Measurements from ENCODE around the gene NCK2. TPM values are rescaled to one million over a fixed set of nuclear protein-coding genes. Genes with fewer than 3 reads are reported as not detected.

NCK2 gene
- total and polyA plus RNA-seq, 9 of the 15 experiments (the other 6 are each of a cell fraction or from before 2014, with no cell fraction given) = 0.90 to 27.9 (median 15.9) TPM

DNA sequence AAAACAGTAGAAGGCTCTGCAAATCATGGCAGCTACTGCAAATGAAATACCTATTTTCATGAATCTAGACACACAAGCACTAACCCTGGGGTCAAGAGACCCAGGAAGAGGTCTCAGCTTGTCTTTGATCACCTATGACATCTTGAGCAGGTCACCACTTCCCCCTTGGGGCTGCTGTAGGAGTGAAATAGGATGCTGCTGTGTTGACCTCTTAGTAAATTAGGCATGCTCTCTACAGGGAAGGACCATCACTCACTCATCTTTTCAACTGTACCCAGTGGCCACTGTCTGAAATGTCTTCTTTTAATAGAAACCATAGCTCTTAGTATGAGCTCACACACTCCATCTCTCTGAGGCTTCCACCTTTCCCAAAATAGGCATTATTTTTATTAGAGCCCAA, 83.8 kb downstream of the NCK2 start (continued):
- TF ChIP-seq ZNF79 (CRISPR knock-in tag; IDR thresholded peaks at IDR 0.05; ENCODE audit: low read depth) (no peak), ZNF12 (CRISPR knock-in tag; IDR thresholded peaks at IDR 0.05) (no peak), CBX8 (IDR thresholded peaks at IDR 0.05; ENCODE audit: borderline replicate concordance, extremely low read depth, low read depth, low read length, poor library complexity, severe bottlenecking) (no peak)

DNA sequence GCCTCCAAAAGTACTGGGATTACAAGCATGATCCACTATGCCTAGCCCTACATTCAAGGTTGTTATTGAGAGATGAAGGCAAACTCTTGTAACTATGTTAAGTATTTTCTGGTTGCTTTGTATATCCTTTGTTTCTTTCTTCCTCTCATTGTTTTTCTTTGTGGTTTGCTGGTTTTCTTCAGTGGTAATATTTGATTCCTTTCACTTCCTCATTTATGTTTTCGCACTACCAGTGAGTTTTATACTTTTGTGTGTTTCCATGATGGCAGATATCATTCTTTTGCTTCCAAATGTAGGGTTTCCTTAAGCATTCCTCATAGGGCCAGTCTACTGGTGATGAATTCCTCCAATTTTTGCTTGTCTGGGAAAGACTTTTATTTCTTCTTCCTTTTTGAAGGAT, 90.2 kb downstream of the NCK2 start:
- ATAC-seq (no peak), FAIRE-seq (no peak), DNase-seq (ENCODE audit: extremely low read depth in 1 of 4, low spot score in 3 of 4) (no peak)
- no TSS peak for BruUV-seq (replicated peaks)
- ChIA-PET CTCF (ENCODE audit: low intra/inter-chr PET ratio) (no interaction called here), POLR2A (no interaction called here)
- H3K27me3 ChIP-seq (ENCODE audit: control insufficient read depth in 2 of 2, insufficient read depth in 2 of 2, low read length in 2 of 2) = no peaks in the 10 kb centered on the region
- peaks cover 9% of the 10 kb centered on the region; the same call in 1 of the 3 replicates for H3K79me2 ChIP-seq (ENCODE audit: control insufficient read depth, insufficient read depth, low read length)
- no peak overlapping the region for H3K9ac ChIP-seq (ENCODE audit: insufficient read depth in 1 of 2, low read depth in 2 of 2, low read length in 2 of 2)
- no peaks in the 10 kb centered on the region for H3K36me3 ChIP-seq (ENCODE audit: control insufficient read depth, insufficient read depth, low read length)
- in situ Hi-C loops (cut with MboI) (no loop called here), intact Hi-C loops (cut with micrococcal nuclease) (no loop called here)
- no peak overlapping the region for H3K4me3 ChIP-seq
- no peaks in the 10 kb centered on the region for H4K20me1 ChIP-seq (replicated peaks; ENCODE audit: control insufficient read depth, insufficient read depth, low read length)
- 0 out of 2 replicates have a peak, but pooled peaks cover 3% of the 10 kb centered on the region for H3K9me3 ChIP-seq (replicated peaks; ENCODE audit: control insufficient read depth, insufficient read depth, low read depth, low read length)
- no peak overlapping the region for H2AFZ ChIP-seq (ENCODE audit: low read depth, low read length)
- no peak overlapping the region for H3K27ac ChIP-seq (ENCODE audit: extremely low read depth, low read depth, low read length)
- H3K9me1 ChIP-seq (ENCODE audit: control insufficient read depth, insufficient read depth, low read length) = no peaks in the 10 kb centered on the region
- WGBS (ENCODE audit: insufficient coverage, low coverage, missing lambda C conversion rate) = 67% methylated on average over 1 of the region's 1 CpG
- H3K4me1 ChIP-seq (replicated peaks in 1 of 2; ENCODE audit: control insufficient read depth in 2 of 2, insufficient read depth in 2 of 2, low read length in 2 of 2) = peaks cover 0 to 6% of the 10 kb centered on the region in 2 experiments; a peak in 2 of 5 replicates
- no peak for TF ChIP-seq KAT2B (IDR thresholded peaks at IDR 0.05; ENCODE audit: low read depth, low read length)
- no peak for TF ChIP-seq DIDO1 (tag; IDR thresholded peaks at IDR 0.05; ENCODE audit: low read depth)
- TF ChIP-seq BRD9 (IDR thresholded peaks at IDR 0.05; ENCODE audit: low read depth, partially characterized antibody) = no peak
- TF ChIP-seq ZFP1 (CRISPR knock-in tag; IDR thresholded peaks at IDR 0.05) = peak; percentile 42; the same call in 1 of the 2 replicates
- TF ChIP-seq SPI1 (IDR thresholded peaks at IDR 0.05; ENCODE audit: borderline replicate concordance, low read depth, low read length) = peak; percentile 50; the same call in 1 of the 2 replicates
- no peak for TF ChIP-seq HNRNPK (IDR thresholded peaks at IDR 0.05; ENCODE audit: low read depth, low read length, poor library complexity, severe bottlenecking)
- TF ChIP-seq ZNF445 (CRISPR knock-in tag; IDR thresholded peaks at IDR 0.05; ENCODE audit: low read depth) = no peak
- TF ChIP-seq MCM3 (IDR thresholded peaks at IDR 0.05) = no peak
- TF ChIP-seq, protein P1, sequence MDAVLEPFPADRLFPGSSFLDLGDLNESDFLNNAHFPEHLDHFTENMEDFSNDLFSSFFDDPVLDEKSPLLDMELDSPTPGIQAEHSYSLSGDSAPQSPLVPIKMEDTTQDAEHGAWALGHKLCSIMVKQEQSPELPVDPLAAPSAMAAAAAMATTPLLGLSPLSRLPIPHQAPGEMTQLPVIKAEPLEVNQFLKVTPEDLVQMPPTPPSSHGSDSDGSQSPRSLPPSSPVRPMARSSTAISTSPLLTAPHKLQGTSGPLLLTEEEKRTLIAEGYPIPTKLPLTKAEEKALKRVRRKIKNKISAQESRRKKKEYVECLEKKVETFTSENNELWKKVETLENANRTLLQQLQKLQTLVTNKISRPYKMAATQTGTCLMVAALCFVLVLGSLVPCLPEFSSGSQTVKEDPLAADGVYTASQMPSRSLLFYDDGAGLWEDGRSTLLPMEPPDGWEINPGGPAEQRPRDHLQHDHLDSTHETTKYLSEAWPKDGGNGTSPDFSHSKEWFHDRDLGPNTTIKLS (IDR thresholded peaks at IDR 0.05; ENCODE audit: borderline replicate concordance, low read depth) = no peak
- no peak for TF ChIP-seq ZNF134 (CRISPR knock-in tag; conservative IDR thresholded peaks at IDR 0.05)
- TF ChIP-seq WHSC1 (IDR thresholded peaks at IDR 0.05; ENCODE audit: low read length) = no peak
- TF ChIP-seq CREM (IDR thresholded peaks at IDR 0.05; ENCODE audit: low read depth) = no peak
- TF ChIP-seq GATAD2B (IDR thresholded peaks at IDR 0.05; ENCODE audit: borderline replicate concordance) = no peak
- TF ChIP-seq SAP30 (IDR thresholded peaks at IDR 0.05; ENCODE audit: borderline replicate concordance, insufficient read depth, low read depth, low read length, poor library complexity, severe bottlenecking) = no peak
- no peak for TF ChIP-seq PRPF4 (IDR thresholded peaks at IDR 0.05; ENCODE audit: insufficient read depth, low read depth, low read length, poor library complexity, severe bottlenecking)
- no peak overlapping the region for H3K4me2 ChIP-seq (ENCODE audit: insufficient read depth, low read length)

Measured in K562 (cell line).